GM20000 (cell line): Measurements from ENCODE around the gene HSPA6.

Experiments used
- DNase-seq: peaks from one replicate; pipeline ENCODE4 v3.0.0; 2012; ENCODE audit warnings: low spot score
- TF ChIP-seq, protein P1 (sequence below): IDR thresholded peaks from 2 replicates; pipeline ENCODE4 v1.5.1; 2012; ENCODE audit warnings: mild to moderate bottlenecking, control low read depth; ENCODE audit errors: extremely low read depth, missing control alignments

HSPA6 gene

DNA sequence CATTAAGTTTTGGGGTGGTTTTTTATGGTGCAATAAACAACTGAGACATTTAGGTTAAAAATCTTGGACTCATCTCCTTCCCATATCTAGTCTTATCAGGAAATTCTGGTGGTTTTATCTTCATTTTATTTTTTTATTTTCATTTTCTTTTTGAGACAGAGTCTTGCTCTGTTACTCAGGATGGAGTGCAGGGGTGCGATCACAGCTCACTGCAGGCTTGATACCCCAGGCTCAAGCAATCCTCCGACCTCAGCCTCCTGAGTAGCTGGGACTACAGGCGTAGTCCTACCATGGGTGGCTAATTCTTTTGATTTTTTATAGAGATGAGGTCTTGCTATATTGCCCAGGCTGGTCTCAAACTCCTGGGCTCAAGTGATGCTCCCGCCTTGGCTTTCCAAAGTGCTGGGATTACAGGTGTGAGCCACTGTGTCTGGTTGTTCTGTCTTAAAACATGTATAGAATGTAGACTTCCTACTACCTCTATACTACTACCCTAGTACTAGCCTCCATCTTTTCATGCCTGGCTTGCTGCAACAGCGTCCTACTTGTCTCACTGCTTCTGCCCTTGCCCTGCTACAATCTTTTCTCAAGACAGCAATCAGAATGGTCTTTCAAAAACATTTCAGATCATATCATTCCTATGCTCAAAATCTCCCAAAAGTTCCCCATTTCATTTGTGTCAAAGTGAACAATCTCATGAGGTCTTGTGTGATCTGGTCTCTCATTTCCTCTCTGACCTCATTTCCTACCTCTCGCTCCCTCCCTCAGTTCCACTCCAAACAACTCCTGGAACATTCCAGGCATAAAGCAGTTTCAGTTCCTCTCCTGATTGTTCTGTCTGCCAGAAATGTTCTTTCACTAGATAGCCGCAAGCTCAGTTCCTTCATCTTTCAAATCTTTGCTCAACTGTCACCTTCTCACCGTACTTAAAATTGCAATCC lies 25.0 kb upstream of the HSPA6 start:
- TF ChIP-seq, protein P1, sequence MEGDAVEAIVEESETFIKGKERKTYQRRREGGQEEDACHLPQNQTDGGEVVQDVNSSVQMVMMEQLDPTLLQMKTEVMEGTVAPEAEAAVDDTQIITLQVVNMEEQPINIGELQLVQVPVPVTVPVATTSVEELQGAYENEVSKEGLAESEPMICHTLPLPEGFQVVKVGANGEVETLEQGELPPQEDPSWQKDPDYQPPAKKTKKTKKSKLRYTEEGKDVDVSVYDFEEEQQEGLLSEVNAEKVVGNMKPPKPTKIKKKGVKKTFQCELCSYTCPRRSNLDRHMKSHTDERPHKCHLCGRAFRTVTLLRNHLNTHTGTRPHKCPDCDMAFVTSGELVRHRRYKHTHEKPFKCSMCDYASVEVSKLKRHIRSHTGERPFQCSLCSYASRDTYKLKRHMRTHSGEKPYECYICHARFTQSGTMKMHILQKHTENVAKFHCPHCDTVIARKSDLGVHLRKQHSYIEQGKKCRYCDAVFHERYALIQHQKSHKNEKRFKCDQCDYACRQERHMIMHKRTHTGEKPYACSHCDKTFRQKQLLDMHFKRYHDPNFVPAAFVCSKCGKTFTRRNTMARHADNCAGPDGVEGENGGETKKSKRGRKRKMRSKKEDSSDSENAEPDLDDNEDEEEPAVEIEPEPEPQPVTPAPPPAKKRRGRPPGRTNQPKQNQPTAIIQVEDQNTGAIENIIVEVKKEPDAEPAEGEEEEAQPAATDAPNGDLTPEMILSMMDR, result no peak
- no peak for DNase-seq

DNA sequence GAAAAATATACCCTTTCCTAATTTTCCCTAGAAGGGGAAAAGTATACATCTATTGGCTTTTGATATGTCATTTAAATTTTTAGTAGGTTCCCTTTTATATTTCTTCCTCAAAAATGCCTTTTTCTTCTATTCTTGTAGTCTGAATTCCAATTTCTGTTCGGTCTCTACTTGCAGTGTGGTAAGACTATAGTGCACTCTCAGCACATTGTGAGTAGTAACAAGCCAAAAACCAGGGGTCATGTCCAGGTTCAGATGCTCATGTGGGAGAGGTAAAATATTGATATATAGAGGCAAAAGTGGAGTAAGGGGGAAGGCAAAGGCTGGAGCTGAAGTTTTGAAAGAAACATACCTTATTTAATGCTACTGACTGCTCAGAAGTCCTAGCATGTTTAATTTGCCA lies 23.1 kb upstream of the HSPA6 start:
- TF ChIP-seq, protein P1, result no peak
- DNase-seq, result no peak

DNA sequence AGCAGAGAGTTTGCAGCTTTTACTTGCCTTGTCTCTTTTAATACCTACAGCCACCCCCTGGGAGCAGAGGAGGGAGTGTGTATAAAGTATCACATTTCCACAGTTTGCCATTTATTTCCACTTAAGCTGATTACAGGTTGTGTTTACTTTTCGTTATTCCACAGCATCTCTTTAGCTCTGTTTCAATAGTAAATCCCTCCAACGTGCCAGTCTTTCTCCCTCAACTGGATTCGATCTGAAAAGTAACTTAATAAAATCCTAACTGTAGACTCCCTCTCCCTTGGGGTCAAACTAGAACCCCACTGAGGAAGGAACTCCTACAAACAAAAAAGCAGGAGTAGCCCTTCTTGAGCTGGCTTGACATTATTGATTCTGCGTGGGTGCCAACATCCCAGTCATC lies 22.2 kb upstream of the HSPA6 start:
- DNase-seq, result no peak
- TF ChIP-seq, protein P1, result no peak

DNA sequence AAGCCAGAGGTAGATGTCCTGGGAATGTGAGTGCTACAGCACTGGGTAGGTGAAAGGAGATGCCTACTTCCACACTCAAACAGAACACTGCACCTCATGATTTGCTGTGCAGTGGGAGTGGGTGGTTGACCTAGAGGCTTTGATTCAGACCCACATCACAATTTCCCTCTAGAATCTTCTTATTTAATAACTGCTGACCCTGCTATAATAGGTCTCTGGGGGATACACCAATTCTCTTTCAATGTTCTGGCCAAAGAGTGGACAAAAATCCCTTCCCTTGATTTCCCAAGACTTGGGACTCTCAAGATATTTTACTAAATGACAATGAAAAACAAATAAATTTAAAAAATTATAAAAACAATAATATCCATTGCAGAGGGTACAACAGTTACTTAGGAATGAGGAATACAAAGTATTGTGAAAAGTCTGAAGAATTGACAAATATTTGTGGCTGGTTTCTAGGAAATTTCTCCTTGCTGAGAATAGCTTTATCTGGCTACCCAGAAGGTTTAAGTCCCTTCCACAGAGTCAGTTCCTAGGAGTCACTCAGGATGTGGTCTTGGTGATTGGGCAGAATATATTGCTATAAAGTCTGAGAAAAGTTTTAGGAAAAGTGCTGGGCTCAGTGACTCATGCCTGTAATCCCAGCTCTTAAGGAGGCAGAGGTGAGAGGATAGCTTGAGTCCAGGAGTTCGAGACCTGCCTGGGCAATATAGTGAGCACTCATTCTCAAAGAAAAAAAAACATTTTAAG lies 21.5 kb upstream of the HSPA6 start:
- no peak for DNase-seq
- TF ChIP-seq, protein P1, result no peak

DNA sequence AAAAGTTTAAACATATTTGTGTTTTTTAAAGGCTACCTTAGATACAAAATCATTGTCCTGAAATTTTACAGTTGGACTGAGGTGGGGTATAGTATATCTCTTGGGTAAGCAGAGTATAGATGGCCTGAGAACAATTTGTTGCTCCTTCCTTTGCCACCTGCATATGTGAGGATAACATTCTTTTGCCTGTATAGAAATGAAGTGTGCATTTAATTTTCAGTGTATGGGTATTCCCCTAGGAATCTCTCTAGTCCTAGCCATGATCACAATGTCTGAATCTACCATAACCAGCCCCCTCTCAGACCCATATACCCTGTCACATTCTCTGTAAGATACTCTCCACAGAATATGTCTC lies 21.0 kb upstream of the HSPA6 start:
- no peak for DNase-seq
- TF ChIP-seq, protein P1, result no peak

DNA sequence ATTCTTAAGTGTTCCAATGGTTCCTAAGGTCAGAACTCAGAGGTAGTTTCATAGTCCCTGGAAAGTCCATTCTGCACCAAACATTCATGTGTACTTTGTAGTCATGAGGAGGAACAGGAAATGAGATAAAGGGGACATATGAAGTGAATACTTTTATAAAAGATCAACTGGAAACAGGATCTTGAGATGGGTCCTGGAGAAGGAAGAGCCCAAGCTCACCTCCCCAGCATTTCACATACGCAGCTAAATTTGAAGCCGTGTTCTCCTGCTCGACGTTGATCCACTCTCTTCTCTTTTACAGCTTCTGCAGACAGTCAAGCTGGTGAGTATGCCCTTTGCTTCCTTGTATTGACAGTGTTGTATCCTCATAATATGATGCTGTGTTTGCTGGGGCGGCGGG lies 18.7 kb upstream of the HSPA6 start:
- DNase-seq, result no peak
- TF ChIP-seq, protein P1, result no peak
